Measurements from ENCODE around the gene GLB1L2.

- no peak for TF ChIP-seq CTCF (IDR thresholded peaks at IDR 0.05; ENCODE audit: insufficient read depth, low read length, poor library complexity, severe bottlenecking)
- TF ChIP-seq EZH2phosphoT487 (conservative IDR thresholded peaks at IDR 0.05; ENCODE audit: low read length), result no peak
Observed at GRCh38 chr11:134377876-134378275, 46.1 kb downstream of the GLB1L2 start.
